Measurements from ENCODE around the gene TMEM205. TPM values are rescaled to one million over a fixed set of nuclear protein-coding genes. Genes with fewer than 3 reads are reported as not detected.
A peak's percentile ranks its signal among the peaks of the same experiment; 100 is the strongest.
"Not testable (repeated sequence)": the region's sequence is repeated elsewhere in the genome, so short reads cannot be mapped to it uniquely, and the experiment has no call there.

Gene TMEM205
- total RNA-seq, 3 donors from 2014 or later (not counting 1 experiment from before 2014, with no cell fraction given): 25.0 to 29.9 (median 29.5) TPM

DNA sequence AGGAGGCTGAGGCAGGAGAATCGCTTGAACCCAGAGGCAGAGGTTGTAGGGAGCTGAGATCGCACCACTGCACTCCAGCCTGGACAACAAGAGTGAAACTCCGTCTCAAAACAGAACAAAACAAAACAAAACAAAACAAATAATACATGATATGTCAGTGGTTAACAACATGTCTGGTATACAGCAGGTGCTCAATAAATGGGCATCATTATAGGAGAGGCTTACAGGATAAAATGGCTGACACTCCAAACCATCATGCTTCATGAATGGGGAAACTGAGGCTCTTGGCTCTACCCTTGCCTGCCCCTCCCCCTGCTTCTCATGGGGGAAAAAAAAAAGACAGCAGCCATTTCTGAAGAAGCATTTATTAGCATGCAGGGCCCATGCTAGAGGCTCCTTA, 3.6 kb downstream of the TMEM205 start:
- Histone ChIP-seq H3K36me3 (ENCODE audit: control insufficient read depth, insufficient read depth, low read length) (no peaks in the 10 kb centered on the region), H3K9me3 (ENCODE audit: control insufficient read depth, insufficient read depth, low read length) (no peaks in the 10 kb centered on the region), H3K4me3 (ENCODE audit: low read length) (no peak overlapping the region), H3K27me3 (ENCODE audit: control insufficient read depth, insufficient read depth, low read length) (no peaks in the 10 kb centered on the region), H3K4me1 (ENCODE audit: control insufficient read depth, insufficient read depth, low read length) (peaks cover 48% of the 10 kb centered on the region), H3K27ac (ENCODE audit: low read length) (no peak overlapping the region)
- 100% methylated on average over 2 of the region's 3 CpGs for WGBS (ENCODE audit: insufficient coverage)
- Mint-ChIP-seq H3K27me3 (ENCODE audit: low read depth in 2 of 2) (no peaks in the 10 kb centered on the region), H3K36me3 (no peaks in the 10 kb centered on the region), H3K27ac (no peak overlapping the region), H3K9me3 (no peaks in the 10 kb centered on the region), H3K4me3 (no peak overlapping the region), H3K4me1 (peaks cover 30 to 49% of the 10 kb centered on the region in 2 donors)
- intact Hi-C loops (cut with micrococcal nuclease): no loop called here
- no peak for TF ChIP-seq CTCF (IDR thresholded peaks at IDR 0.05)
- no peak for ATAC-seq
- DNase-seq: no peak

GRCh38 chr19:11340099-11340467, 6.0 kb downstream of the TMEM205 start:
- H3K4me1 ChIP-seq (ENCODE audit: control insufficient read depth, insufficient read depth, low read length): peaks cover 35% of the 10 kb centered on the region
- H3K9me3 Mint-ChIP-seq; H3K27me3 ChIP-seq (ENCODE audit: control insufficient read depth, insufficient read depth, low read length); H3K36me3 Mint-ChIP-seq; H3K4me3 ChIP-seq (ENCODE audit: low read length); intact Hi-C loops (cut with micrococcal nuclease); ATAC-seq; H3K36me3 ChIP-seq (ENCODE audit: control insufficient read depth, insufficient read depth, low read length); H3K27ac ChIP-seq (ENCODE audit: low read length); H3K27me3 Mint-ChIP-seq (ENCODE audit: low read depth in 2 of 2); DNase-seq; H3K9me3 ChIP-seq (ENCODE audit: control insufficient read depth, insufficient read depth, low read length): not testable (repeated sequence)
- H3K4me1 Mint-ChIP-seq: peaks cover 18 to 34% of the 10 kb centered on the region in 2 donors
- 92% methylated on average over 8 of the region's 8 CpGs for WGBS (ENCODE audit: insufficient coverage)
- H3K27ac Mint-ChIP-seq: peak overlapping the region in 1 of 2 donors; percentile 81
- H3K4me3 Mint-ChIP-seq: peak overlapping the region; percentile 87

DNA sequence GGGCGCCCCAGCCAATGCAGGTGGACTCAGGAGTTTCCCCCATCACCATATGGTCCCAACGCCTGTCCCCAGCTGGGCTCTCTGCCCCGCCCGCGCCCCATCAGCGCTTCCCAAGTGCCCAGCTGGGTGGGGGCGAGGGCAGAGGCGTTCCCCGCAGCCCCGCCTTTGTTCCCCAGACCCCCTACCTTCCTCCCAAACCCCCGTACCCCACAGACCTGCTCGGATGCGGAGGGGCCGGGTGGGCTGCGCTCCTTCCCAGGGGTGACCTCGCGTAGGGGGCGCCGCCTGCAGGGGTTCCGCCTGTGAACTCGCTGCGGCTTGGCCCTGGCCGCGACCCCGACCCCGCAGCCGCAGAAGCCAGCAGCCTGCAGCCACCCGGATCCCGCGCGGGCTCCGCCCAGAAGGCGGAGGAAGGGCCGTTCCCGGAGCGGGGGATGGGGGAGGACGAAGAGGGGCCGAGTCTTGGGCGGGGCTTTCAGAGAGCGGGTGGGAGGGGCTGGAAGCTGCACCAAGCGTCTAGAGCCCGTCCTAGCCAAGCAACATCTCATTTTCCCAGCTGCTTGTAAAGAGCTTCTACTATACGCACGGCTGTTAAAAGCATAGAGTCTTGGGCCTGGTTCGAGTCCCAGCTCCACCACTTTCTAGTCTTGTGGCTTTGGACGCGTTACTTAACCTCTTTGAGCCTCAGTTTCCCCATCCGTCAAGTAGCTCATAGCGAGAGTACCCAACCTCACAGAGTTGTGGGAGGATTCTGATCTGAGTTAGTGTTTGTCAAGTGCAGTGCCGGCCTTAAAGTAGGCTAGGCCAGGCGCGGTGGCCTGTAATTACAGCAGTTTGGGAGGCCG, 6.6 kb downstream of the TMEM205 start, which contains the start of gene RAB3D:
Gene RAB3D, minus strand, starts transcription at position 404 of the 845 bp plus-strand sequence. CDS start 2,258 bp downstream, outside the sequence.
- Mint-ChIP-seq H3K36me3 (no peaks in the 10 kb centered on the region), H3K27ac (peak within 1 kb of the TSS; percentile 26 to 81), H3K4me1 (peaks cover 18 to 33% of the 10 kb centered on the region in 2 donors), H3K9me3 (no peaks in the 10 kb centered on the region), H3K27me3 (ENCODE audit: low read depth in 2 of 2) (no peaks in the 10 kb centered on the region), H3K4me3 (peak within 1 kb of the TSS; percentile 87)
- WGBS (ENCODE audit: insufficient coverage): 9% methylated on average over 53 of the region's 53 CpGs
- no peaks in the 10 kb centered on the region for H3K27me3 ChIP-seq (ENCODE audit: control insufficient read depth, insufficient read depth, low read length)
- H3K4me1 ChIP-seq (ENCODE audit: control insufficient read depth, insufficient read depth, low read length): peaks cover 33% of the 10 kb centered on the region
- no peak within 1 kb of the TSS for H3K27ac ChIP-seq (ENCODE audit: low read length)
- intact Hi-C loops (cut with micrococcal nuclease): no loop called here
- peak; percentile 90 to 95 (median 92) for ATAC-seq
- peak within 1 kb of the TSS; percentile 45 for H3K4me3 ChIP-seq (ENCODE audit: low read length)
- no peak for TF ChIP-seq CTCF (IDR thresholded peaks at IDR 0.05)
- H3K9me3 ChIP-seq (ENCODE audit: control insufficient read depth, insufficient read depth, low read length): no peaks in the 10 kb centered on the region
- peak; percentile 62 to 83 for DNase-seq
- H3K36me3 ChIP-seq (ENCODE audit: control insufficient read depth, insufficient read depth, low read length): no peaks in the 10 kb centered on the region

GRCh38 chr19:11338569-11339253, 7.4 kb downstream of the TMEM205 start:
- intact Hi-C loops (cut with micrococcal nuclease): no loop called here
- Mint-ChIP-seq H3K9me3 (no peaks in the 10 kb centered on the region), H3K27ac (peak overlapping the region; percentile 26 to 81), H3K4me3 (peak overlapping the region; percentile 87), H3K4me1 (peaks cover 18 to 30% of the 10 kb centered on the region in 2 donors), H3K27me3 (ENCODE audit: low read depth in 2 of 2) (no peaks in the 10 kb centered on the region), H3K36me3 (no peaks in the 10 kb centered on the region)
- no peaks in the 10 kb centered on the region for H3K36me3 ChIP-seq (ENCODE audit: control insufficient read depth, insufficient read depth, low read length)
- H3K4me3 ChIP-seq (ENCODE audit: low read length): peak overlapping the region; percentile 45
- no peaks in the 10 kb centered on the region for H3K9me3 ChIP-seq (ENCODE audit: control insufficient read depth, insufficient read depth, low read length)
- WGBS (ENCODE audit: insufficient coverage): 50% methylated on average over 20 of the region's 21 CpGs
- H3K27ac ChIP-seq (ENCODE audit: low read length): no peak overlapping the region
- peaks cover 33% of the 10 kb centered on the region for H3K4me1 ChIP-seq (ENCODE audit: control insufficient read depth, insufficient read depth, low read length)
- DNase-seq (no peak), ATAC-seq (no peak)
- no peak for TF ChIP-seq CTCF (IDR thresholded peaks at IDR 0.05)
- H3K27me3 ChIP-seq (ENCODE audit: control insufficient read depth, insufficient read depth, low read length): no peaks in the 10 kb centered on the region

All from natural killer cell (primary cell).